Measurements from ENCODE around the gene GATC.

GATC gene

GRCh38 chr12:120416490-120417216 lies 29.6 kb upstream of the GATC start:
- no peaks in the 10 kb centered on the region for H3K9me3 ChIP-seq
- no peak for TF ChIP-seq CTCF (IDR thresholded peaks at IDR 0.05; ENCODE audit: low read depth, low read length)
- H3K27me3 ChIP-seq, result peaks cover 19% of the 10 kb centered on the region

GRCh38 chr12:120417917-120418580 lies 28.2 kb upstream of the GATC start:
- Histone ChIP-seq H3K9me3 (no peaks in the 10 kb centered on the region), H3K4me3 (ENCODE audit: low read depth, low read length) (no peak overlapping the region), H3K36me3 (no peaks in the 10 kb centered on the region), H3K4me1 (no peaks in the 10 kb centered on the region), H3K27me3 (peaks cover 19% of the 10 kb centered on the region)
- TF ChIP-seq CTCF (IDR thresholded peaks at IDR 0.05; ENCODE audit: low read depth, low read length), result no peak
- DNase-seq, result no peak

More at GRCh38 chr12:120416490-120417216, 29.6 kb upstream of the GATC start:
- Histone ChIP-seq H3K4me3 (ENCODE audit: low read depth, low read length) (no peak overlapping the region), H3K36me3 (no peaks in the 10 kb centered on the region), H3K4me1 (no peaks in the 10 kb centered on the region)
- no peak for DNase-seq

- Histone ChIP-seq H3K9me3 (no peaks in the 10 kb centered on the region), H3K36me3 (no peaks in the 10 kb centered on the region), H3K27me3 (peaks cover 19% of the 10 kb centered on the region), H3K4me3 (ENCODE audit: low read depth, low read length) (no peak overlapping the region), H3K4me1 (no peaks in the 10 kb centered on the region)
- DNase-seq, result no peak
- TF ChIP-seq CTCF (IDR thresholded peaks at IDR 0.05; ENCODE audit: low read depth, low read length), result no peak
Measured at GRCh38 chr12:120421701-120422100, 24.5 kb upstream of the GATC start.

- Histone ChIP-seq H3K4me1 (no peaks in the 10 kb centered on the region), H3K4me3 (ENCODE audit: low read depth, low read length) (no peak overlapping the region), H3K9me3 (no peaks in the 10 kb centered on the region), H3K27me3 (peaks cover 17% of the 10 kb centered on the region), H3K36me3 (no peaks in the 10 kb centered on the region)
- no peak for TF ChIP-seq CTCF (IDR thresholded peaks at IDR 0.05; ENCODE audit: low read depth, low read length)
- DNase-seq, result no peak
Measured at GRCh38 chr12:120422892-120423456, 23.3 kb upstream of the GATC start.

GRCh38 chr12:120425797-120426196 lies 20.4 kb upstream of the GATC start:
- TF ChIP-seq CTCF (IDR thresholded peaks at IDR 0.05; ENCODE audit: low read depth, low read length), result no peak
- Histone ChIP-seq H3K27me3 (no peaks in the 10 kb centered on the region; the same call in 1 of the 2 replicates), H3K4me3 (ENCODE audit: low read depth, low read length) (no peak overlapping the region), H3K36me3 (no peaks in the 10 kb centered on the region), H3K9me3 (no peaks in the 10 kb centered on the region), H3K4me1 (no peaks in the 10 kb centered on the region)
- no peak for DNase-seq
